ENCODE results near the gene GBF1.

DNA sequence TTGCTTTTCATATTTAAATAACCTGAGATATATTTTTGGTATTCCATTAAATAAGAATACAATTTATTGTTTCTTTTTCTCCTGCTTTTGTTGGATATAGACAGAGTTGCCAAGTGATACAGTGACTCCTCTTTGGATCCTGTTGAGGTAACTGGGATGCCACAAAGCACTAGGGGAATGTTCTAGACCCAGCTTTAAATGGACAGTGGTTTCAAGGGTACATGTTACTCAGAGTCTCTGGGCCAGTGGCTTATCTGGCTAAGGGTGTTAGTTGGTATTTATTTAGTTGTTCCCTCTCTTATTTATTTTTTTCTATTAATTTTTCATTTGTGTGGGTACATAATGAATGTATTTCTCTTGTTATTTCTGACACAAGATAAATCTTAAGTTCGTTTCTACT, 9.1 kb downstream of the GBF1 start:
- TF ChIP-seq, protein P1, sequence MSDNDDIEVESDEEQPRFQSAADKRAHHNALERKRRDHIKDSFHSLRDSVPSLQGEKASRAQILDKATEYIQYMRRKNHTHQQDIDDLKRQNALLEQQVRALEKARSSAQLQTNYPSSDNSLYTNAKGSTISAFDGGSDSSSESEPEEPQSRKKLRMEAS (IDR thresholded peaks at IDR 0.05; ENCODE audit: low read depth, low read length) = no peak
- TF ChIP-seq CBX3 (IDR thresholded peaks at IDR 0.05; ENCODE audit: borderline replicate concordance, low read depth) (no peak), RAD51 (IDR thresholded peaks at IDR 0.05) (no peak)

All from GM12878 (cell line).